Measurements from ENCODE around the gene YWHAH.

YWHAH gene

GRCh38 chr22:31983911-31984656 lies 39.7 kb downstream of the YWHAH start:
- no peak for DNase-seq

DNA sequence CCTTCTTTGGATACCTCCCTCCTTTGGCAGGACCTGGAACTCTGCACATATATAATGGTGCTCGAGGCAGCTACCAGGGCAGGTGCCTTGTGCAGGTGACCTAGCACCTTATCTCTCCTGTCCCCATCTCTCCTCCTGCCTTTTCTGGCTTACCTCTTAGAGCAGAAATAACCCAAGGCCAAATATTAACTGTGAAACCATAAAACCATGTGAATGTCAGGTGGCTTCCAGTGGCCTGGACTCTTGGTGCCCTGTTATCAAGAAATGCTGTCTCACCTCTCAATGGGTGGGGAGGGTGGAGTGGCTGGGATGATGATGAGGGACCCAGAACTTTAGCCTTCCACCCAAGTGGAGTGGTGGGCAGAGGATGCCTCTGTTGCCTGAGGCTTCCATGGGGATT lies 42.9 kb downstream of the YWHAH start:
- DNase-seq, result no peak

DNA sequence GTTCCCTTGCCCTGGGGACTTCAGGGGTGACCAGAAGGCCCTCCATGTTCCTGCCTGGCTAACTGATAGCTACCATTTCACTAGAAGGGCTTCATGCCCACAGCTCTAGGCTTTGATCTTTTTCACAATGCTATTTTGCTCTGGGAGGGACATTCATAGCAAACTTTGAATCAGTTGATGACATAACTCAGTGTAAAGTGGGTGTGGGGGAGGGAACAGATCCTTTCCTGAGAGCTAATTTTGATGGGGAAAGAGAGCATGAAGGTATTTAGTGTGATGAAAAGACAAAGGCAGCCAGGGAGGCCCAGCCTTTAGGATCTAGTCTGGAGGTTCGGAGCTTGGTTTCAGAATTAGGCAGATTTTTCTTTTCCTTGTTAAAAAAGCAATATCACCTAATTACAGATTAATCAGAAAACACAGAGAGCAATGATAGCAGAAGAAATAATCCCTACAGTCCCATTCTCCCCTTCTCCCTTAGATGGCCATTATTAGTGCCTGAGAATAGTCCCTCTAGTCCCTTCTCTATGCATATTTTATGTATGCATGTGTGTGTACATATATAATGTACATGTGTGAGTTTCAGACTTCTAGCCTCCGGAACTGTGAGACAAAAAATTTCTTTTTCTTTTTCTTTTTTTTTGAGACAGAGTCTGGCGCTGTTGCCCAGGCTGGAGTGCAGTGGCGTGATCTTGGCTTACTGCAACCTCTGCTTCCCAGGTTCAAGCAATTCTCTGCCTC lies 46.9 kb downstream of the YWHAH start:
- DNase-seq, result no peak

- no peak for DNase-seq
These were observed 50.7 kb downstream of the YWHAH start for GRCh38 chr22:31995046-31995445.

GRCh38 chr22:31995807-31996206 lies 51.5 kb downstream of the YWHAH start:
- DNase-seq, result no peak

GRCh38 chr22:31998784-31999385 lies 54.5 kb downstream of the YWHAH start:
- no peak for DNase-seq

DNA sequence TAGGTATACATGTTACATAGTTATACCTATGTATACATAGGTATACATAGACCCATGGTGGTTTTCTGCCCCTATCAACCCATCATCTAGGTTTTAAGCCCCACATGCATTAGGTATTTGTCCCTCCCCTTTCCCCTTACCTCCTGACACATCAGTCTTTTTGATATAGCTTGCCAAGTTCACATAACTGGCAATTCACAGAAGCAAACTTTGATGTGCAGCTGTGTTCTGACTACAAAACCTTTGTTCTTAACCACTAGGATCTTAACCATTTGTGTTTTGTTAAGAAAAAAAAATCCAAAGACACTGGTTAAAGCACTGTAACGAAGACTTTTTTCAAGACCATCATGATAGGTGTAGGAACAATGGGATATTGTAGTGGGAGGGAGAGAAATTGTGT lies 55.8 kb downstream of the YWHAH start:
- DNase-seq, result no peak

DNA sequence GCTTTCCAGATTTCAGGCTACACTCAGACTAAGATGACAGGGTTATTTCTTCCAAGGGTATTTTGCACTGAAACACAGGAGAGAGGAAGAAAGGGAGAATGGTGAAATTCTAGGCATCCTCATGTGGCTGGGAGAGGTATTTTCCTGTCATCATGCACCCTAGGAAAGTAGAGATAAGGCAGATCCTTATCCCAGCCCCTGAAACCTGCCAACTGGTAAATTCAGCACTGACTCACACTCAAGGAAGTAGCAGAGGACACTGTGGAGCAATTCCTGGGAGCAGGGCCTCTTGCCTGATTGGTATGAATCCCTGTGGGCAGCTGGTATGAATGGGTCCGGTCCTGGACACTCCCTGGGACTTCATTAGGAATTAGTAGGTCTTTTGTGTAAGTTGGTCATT lies 61.1 kb downstream of the YWHAH start:
- no peak for DNase-seq
